GM12878 (cell line): ENCODE data around the gene NFATC1. TPM values are rescaled to one million over a fixed set of nuclear protein-coding genes. Genes with fewer than 3 reads are reported as not detected.

Experiments used
- ATAC-seq: fragments of 200-7000 bp; cut with Tn5 transposase; 3 replicates; pipeline ENCODE4 v1.9.1; 2020; ENCODE audit warnings: mild to moderate bottlenecking, moderate library complexity
- BruUV-seq: library from RNA; stranded (reverse); fragments of 400-500 nt; replicated peaks from 2 replicates; lab custom pipeline; 2021; lab: Mats Ljungman, UMichigan
- CTCF ChIA-PET: fragments of 300-600 bp; sonication (Branson Sonifier 250); formaldehyde crosslinking; extraction: SDS; loops from one replicate; lab custom pipeline; 2021; ENCODE audit warnings: inconsistent platforms; lab: Yijun Ruan, JAX
- POLR2A ChIA-PET: fragments of 350-600 bp; formaldehyde crosslinking; extraction: SDS; loops from one replicate; lab custom pipeline; 2021; ENCODE audit warnings: inconsistent platforms; lab: Charles Lee
- RAD21 ChIA-PET: fragments of 300-600 bp; sonication (Branson Sonifier 250); formaldehyde crosslinking; loops from one replicate; lab custom pipeline; 2023; ENCODE audit warnings: antibody characterized with exemption; ENCODE audit not compliant: unreplicated experiment; lab: Charles Lee
- SMC1A ChIA-PET: fragments of 300-600 bp; sonication (Branson Sonifier 250); formaldehyde crosslinking; loops from one replicate; lab custom pipeline; 2023; ENCODE audit not compliant: unreplicated experiment, uncharacterized antibody; lab: Charles Lee
- DNase-seq: peaks from one replicate; pipeline ENCODE4 v3.0.0-alpha.2; 2011; ENCODE audit warnings: low read depth, low spot score
- FAIRE-seq: peaks from 3 replicates; lab custom pipeline; 2011; peaks lifted over from hg19 to GRCh38; lab: Jason Lieb, UNC
- H2AFZ ChIP-seq: 2 replicates; pipeline ENCODE4 v1.6.0; 2011; ENCODE audit warnings: low read depth, low read length, control low read depth; ENCODE audit not compliant: control insufficient read depth
- H3K27ac ChIP-seq: 2 replicates; pipeline ENCODE4 v1.5.1; 2011; ENCODE audit warnings: control low read depth; ENCODE audit not compliant: control insufficient read depth, insufficient read depth
- H3K27me3 ChIP-seq, 2 experiments: replicated peaks in 1 of 2; 2 replicates each; pipeline versions ENCODE4 v1.6.0 to v1.6.1; 2011; ENCODE audit warnings: low read length in 1 of 2; ENCODE audit not compliant: control insufficient read depth in 2 of 2, insufficient read depth in 2 of 2
- H3K36me3 ChIP-seq, 2 experiments: 2 replicates each; pipeline ENCODE4 v1.5.1; 2011; ENCODE audit warnings: low read length in 1 of 2; ENCODE audit not compliant: control insufficient read depth in 2 of 2, insufficient read depth in 2 of 2
- H3K4me1 ChIP-seq: 2 replicates; pipeline ENCODE4 v1.6.1; 2011; ENCODE audit warnings: mild to moderate bottlenecking, low read length, moderate library complexity, mixed read lengths; ENCODE audit not compliant: control insufficient read depth, insufficient read depth
- H3K4me2 ChIP-seq: 2 replicates; pipeline ENCODE4 v1.6.0; 2011; ENCODE audit warnings: control low read depth; ENCODE audit not compliant: control insufficient read depth, insufficient read depth
- H3K4me3 ChIP-seq: fragments of 200-600 bp; sonication (generic); 2 replicates; pipeline ENCODE4 v1.5.1; 2016
- H3K79me2 ChIP-seq: 2 replicates; pipeline ENCODE4 v1.6.0; 2011; ENCODE audit warnings: low read length; ENCODE audit not compliant: control insufficient read depth, insufficient read depth
- H3K9ac ChIP-seq: 2 replicates; pipeline ENCODE4 v1.8.0; 2011; ENCODE audit warnings: low read length, control low read depth, mixed read lengths; ENCODE audit not compliant: control insufficient read depth, insufficient read depth
- H3K9me3 ChIP-seq: replicated peaks from 3 replicates; pipeline ENCODE4 v1.5.1; 2011; ENCODE audit warnings: mild to moderate bottlenecking, low read length; ENCODE audit not compliant: control insufficient read depth, insufficient read depth
- H4K20me1 ChIP-seq: 2 replicates; pipeline ENCODE4 v1.6.0; 2011; ENCODE audit not compliant: control insufficient read depth, insufficient read depth
- BACH1 ChIP-seq: fragments of 450-650 bp; IDR thresholded peaks from 2 replicates; pipeline ENCODE4 v1.6.1; 2017; ENCODE audit warnings: mild to moderate bottlenecking, borderline replicate concordance
- EED ChIP-seq: sonication (generic); IDR thresholded peaks from 2 replicates; pipeline ENCODE4 v1.6.1; 2016; ENCODE audit warnings: antibody characterized with exemption, low read depth
- JUND ChIP-seq: IDR thresholded peaks from 2 replicates; pipeline ENCODE4 v1.6.1; 2012; ENCODE audit warnings: low read depth, mild to moderate bottlenecking, low read length, improper control_type of control experiment, moderate library complexity
- MYC ChIP-seq: IDR thresholded peaks from 2 replicates; pipeline ENCODE4 v1.6.1; 2011; ENCODE audit warnings: mild to moderate bottlenecking, low read length, moderate library complexity, inconsistent platforms; ENCODE audit not compliant: insufficient read depth, insufficient replicate concordance, insufficient read length, severe bottlenecking
- RB1 ChIP-seq: fragments of 450-650 bp; formaldehyde crosslinking; IDR thresholded peaks from 2 replicates; pipeline ENCODE4 v1.6.1; 2017; ENCODE audit warnings: mild to moderate bottlenecking, borderline replicate concordance
- SIX5 ChIP-seq: IDR thresholded peaks from 2 replicates; pipeline ENCODE4 v1.6.1; 2011; ENCODE audit warnings: mild to moderate bottlenecking, low read depth, low read length, moderate library complexity; ENCODE audit not compliant: severe bottlenecking
- WGBS: methylation state at CpG from one replicate; pipeline ENCODE4 v1.1.6; 2016; ENCODE audit warnings: low lambda C conversion rate; ENCODE audit not compliant: insufficient replicate concordance, insufficient coverage; ENCODE audit errors: missing lambda C conversion rate; 5-methylcytosine and 5-hydroxymethylcytosine counted together
- in situ Hi-C: fragments of 300-500 bp; cut with MboI; formaldehyde crosslinking; loops from 9 replicates; pipeline ENCODE4 v1.14.3; 2018; ENCODE audit warnings: mixed read lengths
- intact Hi-C: fragments of 100-400 bp; cut with micrococcal nuclease; formaldehyde crosslinking; loops from one replicate; pipeline ENCODE4 v1.14.2; 2022; ENCODE audit not compliant: unreplicated experiment
- polyA plus RNA-seq, 11 experiments: library from polyadenylated mRNA; depleted of rRNA in 4 of 11; unstranded in 6 of 11; stranded (reverse) in 5 of 11; fragments of >200 nt; fragmentation: Nextera tagmentation in 4 of 11; fragmentation: Illumina TruSeq in 1 of 11; extraction: Ambion mirVana in 4 of 11; extraction: Trizol in 1 of 11; gene quantifications; 1 replicate in 1 of 11; 2 replicates in 10 of 11; pipeline versions ENCODE4 v1.2.1 to v1.2.3, GENCODE V29; 2011 to 2016; ENCODE audit warnings: inconsistent platforms in 2 of 11, missing spikeins in 2 of 11, low read depth in 1 of 11
- total RNA-seq, 4 experiments: library from RNA; depleted of rRNA in 3 of 4; stranded (reverse); fragments of >200 nt in 3 of 4; fragmentation: Illumina TruSeq in 1 of 4; extraction: Trizol in 1 of 4; gene quantifications; 2 replicates each; pipeline versions ENCODE4 v1.2.1 to v1.2.3, GENCODE V29; 2013 to 2021
- TF ChIP-seq, protein P1 (sequence below): fragments of 450-650 bp; IDR thresholded peaks from 2 replicates; pipeline ENCODE4 v1.6.1; 2016; ENCODE audit warnings: mild to moderate bottlenecking

NFATC1 gene
- total and polyA plus RNA-seq, 10 of the 15 experiments (the other 5 are each of a cell fraction or from before 2014, with no cell fraction given) = 0.84 to 20.8 (median 5.1) TPM

DNA sequence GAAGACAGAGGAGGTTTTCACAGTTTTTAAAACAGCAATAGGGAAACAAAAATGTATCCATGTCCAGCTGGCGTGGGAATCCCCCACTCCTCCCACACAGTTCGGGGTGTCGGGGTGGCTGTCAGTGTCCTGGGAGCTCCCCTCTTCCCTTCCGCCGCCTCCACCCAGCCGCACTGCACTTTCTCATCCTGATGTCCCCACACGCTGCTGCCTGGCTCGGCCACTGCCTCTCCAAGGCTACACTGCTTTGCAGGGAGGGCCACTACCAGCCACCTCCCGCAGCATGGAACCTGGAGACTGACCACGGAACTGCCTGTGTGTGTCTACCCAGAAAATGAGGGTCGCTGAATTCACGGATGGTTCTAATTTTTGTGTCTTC lies 145.2 kb downstream of the NFATC1 start (continued):
- TF ChIP-seq, protein P1, sequence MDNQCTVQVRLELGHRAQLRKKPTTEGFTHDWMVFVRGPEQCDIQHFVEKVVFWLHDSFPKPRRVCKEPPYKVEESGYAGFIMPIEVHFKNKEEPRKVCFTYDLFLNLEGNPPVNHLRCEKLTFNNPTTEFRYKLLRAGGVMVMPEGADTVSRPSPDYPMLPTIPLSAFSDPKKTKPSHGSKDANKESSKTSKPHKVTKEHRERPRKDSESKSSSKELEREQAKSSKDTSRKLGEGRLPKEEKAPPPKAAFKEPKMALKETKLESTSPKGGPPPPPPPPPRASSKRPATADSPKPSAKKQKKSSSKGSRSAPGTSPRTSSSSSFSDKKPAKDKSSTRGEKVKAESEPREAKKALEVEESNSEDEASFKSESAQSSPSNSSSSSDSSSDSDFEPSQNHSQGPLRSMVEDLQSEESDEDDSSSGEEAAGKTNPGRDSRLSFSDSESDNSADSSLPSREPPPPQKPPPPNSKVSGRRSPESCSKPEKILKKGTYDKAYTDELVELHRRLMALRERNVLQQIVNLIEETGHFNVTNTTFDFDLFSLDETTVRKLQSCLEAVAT = no peak
- TF ChIP-seq SIX5 = no peak
- no peak for TF ChIP-seq EED
- TF ChIP-seq JUND = no peak

- no peak overlapping the region for H3K9ac ChIP-seq
- H3K9me3 ChIP-seq = no peaks in the 10 kb centered on the region; the same call in 2 of the 3 replicates
- ChIA-PET SMC1A (no interaction called here), POLR2A (no interaction called here), CTCF (no interaction called here), RAD21 (no interaction called here)
- no peak for FAIRE-seq
- no peak for TF ChIP-seq BACH1
- no peak for TF ChIP-seq MYC
- TF ChIP-seq RB1 = no peak
- in situ Hi-C loops (no loop called here), intact Hi-C loops (no loop called here)
- H3K79me2 ChIP-seq = no peaks in the 10 kb centered on the region
- H3K27ac ChIP-seq = no peak overlapping the region
- no peak overlapping the region for H3K4me3 ChIP-seq
- H3K27me3 ChIP-seq = no peaks in the 10 kb centered on the region
- BruUV-seq = no TSS peak
- no peaks in the 10 kb centered on the region for H3K4me1 ChIP-seq
- no peak overlapping the region for H2AFZ ChIP-seq
- DNase-seq = no peak
- ATAC-seq = no peak
- H4K20me1 ChIP-seq = no peaks in the 10 kb centered on the region
- WGBS = 48% methylated on average over 2 of the region's 2 CpGs
- no peak overlapping the region for H3K4me2 ChIP-seq
- no peaks in the 10 kb centered on the region for H3K36me3 ChIP-seq
Measured at GRCh38 chr18:79542213-79542612, 146.5 kb downstream of the NFATC1 start.
